ENCODE data around the gene GPR87.

GPR87 gene

GRCh38 chr3:151316267-151316991, at the start of gene GPR87:
GPR87 (minus strand) TSS chr3:151316820; CDS start chr3:151300100, 16,720 bp downstream.
- DNase-seq (ENCODE audit: low spot score), result no peak

DNA sequence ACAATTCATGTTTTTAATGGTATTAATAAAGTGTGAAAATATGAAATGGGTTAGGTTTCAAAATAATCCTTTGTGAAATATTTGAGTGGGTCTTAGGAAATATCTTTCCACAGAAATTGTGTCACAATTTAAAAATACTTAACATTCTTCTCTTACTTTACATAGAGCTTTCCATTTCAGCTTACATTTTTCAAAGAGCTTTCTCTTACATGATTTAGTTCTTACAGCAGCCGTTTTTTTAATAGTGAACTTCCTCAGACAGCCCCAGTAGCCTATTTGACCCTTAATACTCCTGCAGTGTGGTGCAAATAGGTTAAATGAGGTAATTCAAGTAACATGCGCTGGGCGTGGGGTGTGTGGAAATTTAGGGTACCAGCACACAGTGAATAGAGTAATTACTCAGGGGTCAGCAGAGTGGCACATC, 46.1 kb upstream of the GPR87 start:
- no peak for DNase-seq (ENCODE audit: low spot score)

GRCh38 chr3:151357463-151357850, 40.8 kb upstream of the GPR87 start:
- no peak for DNase-seq (ENCODE audit: low spot score)

DNA sequence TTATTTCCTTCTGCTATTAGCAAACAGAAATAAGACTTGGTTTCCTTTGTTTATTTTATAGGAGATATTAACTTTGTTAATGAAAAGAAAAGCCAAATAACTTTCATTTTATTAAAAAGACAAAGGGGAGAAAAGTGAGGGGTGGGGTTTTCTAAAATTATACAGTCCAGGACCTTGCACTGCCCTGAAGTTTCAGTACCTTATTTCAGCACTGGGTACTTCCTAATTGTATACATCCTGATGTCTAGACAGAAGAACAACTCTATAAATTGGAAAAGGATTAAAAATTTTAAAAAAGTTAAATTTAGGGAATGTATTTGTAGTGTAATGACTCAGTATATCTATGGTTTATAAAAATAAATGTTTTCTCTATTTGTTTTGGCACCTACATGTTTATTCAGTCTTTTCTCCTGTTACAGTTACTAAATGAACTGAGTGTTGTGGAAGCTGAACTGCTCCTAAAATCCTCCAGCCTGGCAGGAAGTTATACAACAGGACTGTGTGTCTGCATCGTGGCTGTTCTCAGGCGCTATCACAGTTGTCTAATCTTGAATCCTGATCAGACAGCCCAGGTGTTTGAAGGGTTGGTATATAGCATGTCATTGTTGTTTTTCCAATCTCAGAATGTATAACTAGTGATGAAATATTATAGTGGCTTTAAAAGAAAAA, 40.3 kb upstream of the GPR87 start:
- DNase-seq (ENCODE audit: low spot score), result no peak

DNA sequence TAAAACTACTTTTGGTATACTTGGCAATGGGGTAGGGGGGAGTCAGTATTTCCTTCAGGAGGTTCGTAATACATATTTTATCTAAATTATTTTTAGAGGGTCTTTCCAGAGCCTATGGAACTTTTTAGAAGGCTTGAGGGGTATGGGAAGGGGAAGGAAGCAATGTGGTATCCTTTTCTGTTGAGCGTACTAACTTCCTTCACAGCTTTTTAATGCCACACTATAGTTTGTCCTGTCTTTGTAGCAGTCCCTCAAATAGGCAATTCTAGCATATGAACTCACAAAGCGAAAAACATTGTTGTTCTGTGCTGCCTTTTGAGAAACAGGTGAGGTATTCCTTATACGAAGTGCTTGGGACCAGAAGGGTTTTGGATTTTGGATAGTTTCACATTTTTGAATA, 35.0 kb upstream of the GPR87 start:
- DNase-seq (ENCODE audit: low spot score), result no peak

DNA sequence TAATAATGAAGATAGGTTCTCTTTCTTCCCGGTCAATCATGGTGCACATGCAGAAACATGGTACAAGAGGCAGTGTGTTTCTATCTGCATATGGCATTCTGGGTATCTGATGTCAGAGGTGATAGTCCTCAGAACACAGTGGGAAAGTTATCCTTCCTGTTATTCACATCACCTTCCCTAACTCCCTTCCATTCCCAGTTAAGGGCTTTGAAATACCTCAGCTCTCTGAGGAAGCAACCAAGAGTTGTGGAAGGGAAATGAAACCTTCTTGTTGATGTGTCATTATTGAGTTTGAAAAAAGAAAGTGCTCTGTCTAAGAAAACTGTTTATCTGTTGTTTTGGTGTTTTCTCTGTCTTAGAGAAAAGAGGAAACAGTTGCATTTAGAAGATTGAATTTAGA, 34.6 kb upstream of the GPR87 start:
- DNase-seq (ENCODE audit: low spot score), result no peak

DNA sequence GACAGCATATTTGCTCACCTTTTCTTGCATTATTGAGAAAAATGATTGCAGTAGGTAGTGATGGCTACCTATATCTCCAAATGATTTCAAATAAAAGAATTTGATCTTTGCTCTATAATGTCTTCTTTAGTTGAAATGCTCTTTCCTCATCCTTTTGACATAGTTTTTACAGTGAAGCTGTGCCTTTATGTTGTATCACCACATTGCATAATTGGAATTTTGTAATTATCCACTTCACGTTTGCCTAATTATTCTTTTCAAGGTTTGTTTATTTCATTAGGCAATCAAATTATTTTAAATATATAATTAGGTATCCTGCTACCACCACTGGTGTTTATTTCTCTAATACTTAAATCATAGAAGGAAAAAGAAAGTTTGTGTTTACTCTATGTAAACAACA, 34.0 kb upstream of the GPR87 start:
- no peak for DNase-seq (ENCODE audit: low spot score)

DNA sequence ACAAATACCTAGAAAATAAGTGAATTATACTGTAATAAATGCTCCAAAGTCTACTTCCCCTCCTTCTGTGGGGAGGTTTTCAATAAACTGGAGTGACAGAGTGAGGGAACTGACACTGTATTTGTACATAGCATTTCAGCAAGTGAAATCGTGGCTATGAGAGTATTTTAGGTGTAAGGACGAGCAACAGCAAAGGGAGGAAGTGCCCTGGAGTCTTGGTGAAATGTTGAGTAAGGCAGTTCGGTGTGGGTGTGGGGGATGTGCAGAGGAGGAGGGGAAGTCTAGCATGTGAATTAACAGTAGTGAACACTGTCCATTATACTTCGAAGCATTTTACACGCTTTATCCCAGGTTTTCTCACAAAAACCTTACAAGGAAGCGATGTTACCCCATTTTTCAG, 30.8 kb upstream of the GPR87 start:
- no peak for DNase-seq (ENCODE audit: low spot score)

DNA sequence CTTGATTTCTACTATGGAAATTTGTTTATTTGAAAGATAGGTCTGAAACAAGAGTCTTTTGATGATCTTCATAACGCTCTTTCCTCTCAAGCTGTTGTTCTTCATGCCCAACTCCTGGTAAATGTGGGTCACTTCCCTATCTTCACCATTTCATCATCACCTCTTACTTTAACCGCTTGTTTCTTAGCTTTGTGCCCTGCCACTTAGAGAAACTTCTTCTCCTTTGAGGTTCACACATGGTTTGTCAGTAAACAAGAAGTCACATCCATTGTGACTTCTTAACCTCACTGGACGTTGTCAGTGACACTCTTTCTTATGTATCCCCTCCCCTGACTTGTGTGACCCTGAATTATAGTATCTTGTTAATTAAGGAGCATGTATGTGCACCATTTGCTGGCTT, 29.7 kb upstream of the GPR87 start:
- no peak for DNase-seq (ENCODE audit: low spot score)

GRCh38 chr3:151345859-151346258, 29.2 kb upstream of the GPR87 start:
- no peak for DNase-seq (ENCODE audit: low spot score)

DNA sequence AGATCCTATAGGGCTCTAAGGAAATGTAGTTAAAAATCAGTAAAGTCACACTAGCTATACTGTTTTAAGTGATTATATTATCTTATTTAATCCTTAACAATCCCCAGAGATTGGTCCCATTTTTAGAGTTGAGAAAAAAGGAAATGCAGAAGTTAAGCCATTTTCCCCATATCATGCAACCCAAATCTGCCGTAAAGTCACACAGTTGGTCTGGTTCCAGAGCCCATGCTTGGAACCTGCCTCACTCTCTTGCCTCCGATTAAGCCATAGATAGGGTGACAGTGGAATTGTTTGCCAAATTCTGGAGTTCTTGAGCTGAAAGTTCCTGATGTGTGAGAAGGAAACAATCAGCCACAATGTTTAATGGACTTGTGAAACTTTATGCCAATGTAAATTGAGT, 15.1 kb upstream of the GPR87 start:
- no peak for DNase-seq (ENCODE audit: low spot score)

GRCh38 chr3:151330899-151331298, 14.3 kb upstream of the GPR87 start:
- DNase-seq (ENCODE audit: low spot score), result no peak

GRCh38 chr3:151330379-151330778, 13.8 kb upstream of the GPR87 start:
- DNase-seq (ENCODE audit: low spot score), result no peak

DNA sequence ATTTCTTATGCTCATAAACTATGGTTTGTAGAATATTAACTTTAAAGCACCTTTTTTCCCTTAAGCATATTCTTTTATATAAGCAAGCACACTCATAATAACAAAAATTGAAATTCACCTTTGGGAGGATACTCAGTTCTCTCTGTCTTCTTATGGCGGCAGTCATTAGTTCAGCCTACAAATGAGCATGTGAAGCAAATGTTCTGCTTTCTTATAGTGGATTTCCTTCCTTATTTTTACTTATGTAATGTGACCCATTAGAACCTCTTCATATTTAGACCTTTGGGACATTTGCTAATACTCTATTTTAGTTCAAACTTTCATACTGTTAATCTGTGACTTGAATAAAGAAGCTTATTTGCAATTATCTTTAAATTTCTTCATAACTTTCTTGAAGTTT, 12.7 kb upstream of the GPR87 start, which contains the start of gene P2RY13:
P2RY13 (minus strand) TSS at position 187 of the 400 bp plus-strand sequence; CDS start at position 166, 21 bp downstream.
- no peak for DNase-seq (ENCODE audit: low spot score)

DNA sequence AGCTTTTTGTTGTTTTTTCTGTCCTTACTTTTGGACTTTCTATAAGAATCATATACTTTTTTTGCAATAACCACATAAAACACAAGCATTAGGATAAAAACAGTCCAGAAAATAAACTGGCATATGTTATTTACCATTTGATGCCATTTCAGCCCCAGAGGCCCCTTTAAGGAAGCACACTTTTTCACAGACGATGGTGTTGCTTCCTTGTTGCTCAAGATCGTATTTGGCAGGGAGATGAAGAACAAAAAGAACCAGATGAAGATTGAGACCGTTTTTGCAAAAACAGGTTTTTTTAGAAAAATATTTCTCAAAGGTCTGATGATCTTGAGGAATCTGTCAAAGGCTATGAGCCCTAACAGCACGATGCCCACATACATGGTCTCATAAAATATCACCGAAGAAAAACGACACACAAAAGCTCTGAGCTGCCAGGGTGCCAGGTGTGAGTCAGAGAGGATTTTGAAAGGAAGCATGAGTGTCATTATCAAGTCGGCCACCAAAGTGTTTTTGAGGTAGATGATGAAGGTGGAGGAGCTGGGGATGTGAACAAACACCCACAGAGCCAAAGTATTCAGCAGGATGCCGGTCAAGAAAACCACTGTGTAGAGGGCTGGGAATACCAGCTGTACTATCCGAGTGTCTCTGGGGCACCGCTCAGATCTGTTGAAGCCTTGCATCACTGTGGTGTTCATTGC, 11.8 kb upstream of the GPR87 start:
- DNase-seq (ENCODE audit: low spot score), result no peak

GRCh38 chr3:151327571-151328198, 11.1 kb upstream of the GPR87 start:
- no peak for DNase-seq (ENCODE audit: low spot score)

DNA sequence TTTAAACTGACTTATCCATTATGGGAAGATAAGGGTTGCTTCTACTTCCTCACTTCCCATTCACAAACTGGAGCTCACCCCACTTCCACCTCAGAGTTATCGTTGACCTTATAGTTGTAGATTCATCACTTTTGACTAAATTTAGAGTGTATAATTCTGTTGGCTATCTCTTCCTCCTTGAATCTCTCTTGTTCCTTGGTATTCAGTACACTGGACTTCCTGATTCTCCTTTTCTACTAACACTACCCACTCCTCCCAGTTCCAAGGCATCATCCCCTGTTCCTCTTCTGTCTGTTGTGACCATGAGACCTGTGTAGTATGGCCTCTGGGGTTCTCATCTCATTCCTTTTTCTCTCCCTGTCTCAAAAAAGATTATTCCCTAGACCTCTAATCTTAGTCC, 5.9 kb upstream of the GPR87 start:
- DNase-seq (ENCODE audit: low spot score), result no peak

- DNase-seq (ENCODE audit: low spot score), result no peak
Observed at GRCh38 chr3:151321526-151321925, 4.9 kb upstream of the GPR87 start.

DNA sequence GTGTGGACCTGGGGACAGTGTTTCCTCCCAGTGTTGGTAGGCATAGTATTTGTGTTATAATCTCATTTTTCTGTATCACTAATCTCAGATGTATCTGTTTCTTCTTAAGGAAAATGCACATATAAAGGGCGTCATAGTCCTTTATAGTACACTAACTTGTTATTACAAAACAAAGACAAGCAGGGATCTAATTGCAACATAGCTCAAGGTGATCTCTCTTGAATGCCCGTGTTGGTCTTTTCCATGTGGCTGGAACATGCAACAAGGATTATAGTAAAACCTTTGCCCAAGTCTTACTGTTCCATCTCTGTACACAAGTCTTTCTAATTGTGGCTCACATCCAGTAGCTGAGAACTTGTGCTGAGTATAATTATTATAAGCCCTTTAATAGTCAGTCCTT, 3.5 kb upstream of the GPR87 start:
- no peak for DNase-seq (ENCODE audit: low spot score)

DNA sequence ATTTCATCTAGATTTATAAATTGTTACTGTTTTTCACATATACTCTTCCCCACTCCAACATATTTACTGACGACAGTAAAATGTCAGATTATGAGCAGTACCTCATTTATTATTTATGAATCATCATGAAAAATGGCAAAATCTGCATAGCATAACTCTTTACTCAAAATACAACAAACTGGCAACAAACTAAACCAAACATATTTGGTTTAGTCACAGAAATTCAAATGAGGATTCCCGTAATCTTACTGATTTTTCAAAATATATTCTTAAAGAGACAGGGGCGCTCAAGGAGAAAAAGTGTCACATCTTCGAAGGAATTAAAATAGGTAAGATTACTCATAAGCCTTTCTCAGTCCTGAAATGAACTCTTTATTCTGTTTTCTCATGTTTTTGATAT, 3.0 kb upstream of the GPR87 start:
- DNase-seq (ENCODE audit: low spot score), result no peak

DNA sequence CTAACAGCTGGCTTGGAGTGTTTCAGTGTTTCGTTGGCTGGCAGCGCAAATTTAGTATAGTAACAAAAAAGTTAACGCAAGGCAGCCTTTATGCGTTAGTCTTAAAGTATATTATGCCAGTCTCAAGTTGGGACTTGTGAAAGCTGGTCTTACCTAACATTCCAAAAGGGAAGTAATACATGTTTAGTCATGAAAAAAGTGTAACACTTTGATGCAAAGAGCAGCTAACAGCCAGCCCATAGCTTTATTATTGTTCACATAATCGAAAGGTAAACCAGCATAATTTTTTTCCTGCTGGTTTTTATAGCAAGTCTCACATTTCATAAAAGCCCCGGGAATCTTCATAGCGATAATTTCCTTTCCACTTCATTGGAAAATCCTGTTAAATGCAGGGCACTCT, 2.4 kb upstream of the GPR87 start:
- no peak for DNase-seq (ENCODE audit: low spot score)

DNA sequence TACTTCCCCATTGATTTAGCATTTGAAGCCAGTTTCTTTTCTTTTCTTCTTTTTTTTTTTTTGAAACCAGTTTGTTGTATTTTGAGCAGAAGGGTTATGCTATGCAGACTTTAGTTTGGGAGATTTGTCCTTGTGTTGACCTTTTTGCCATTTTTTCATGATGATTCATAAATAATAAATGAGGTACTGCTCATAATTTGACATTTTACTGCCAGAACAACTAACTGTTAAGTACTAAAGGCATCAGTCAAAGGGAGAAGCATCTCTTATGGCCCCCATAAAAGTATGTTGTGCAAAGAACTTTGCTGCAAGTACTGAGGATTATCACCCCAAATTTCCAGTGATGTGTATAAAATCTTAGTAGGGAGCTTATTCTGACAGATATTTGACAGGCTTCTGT, 1.7 kb upstream of the GPR87 start:
- DNase-seq (ENCODE audit: low spot score), result no peak

- DNase-seq (ENCODE audit: low spot score), result no peak
Observed at GRCh38 chr3:151315846-151316245, 774 bp downstream of the GPR87 start.
